Breast epithelium (tissue), 4 donors: ENCODE results near the gene CHMP1A. TPM values are rescaled to one million over a fixed set of nuclear protein-coding genes. Genes with fewer than 3 reads are reported as not detected.

Experiments
- DNase-seq, 2 donors: peaks; one replicate each; pipeline ENCODE4 v3.0.0-alpha.2; 2019; ENCODE audit warnings: low spot score in 2 of 2
- H3K27ac ChIP-seq, 2 donors: fragments of 200-600 bp; sonication (generic) in 1 of 2; one replicate each; pipeline ENCODE4 v1.5.1; 2016 to 2019; ENCODE audit warnings: mild to moderate bottlenecking in 1 of 2
- H3K27me3 ChIP-seq, 2 donors: fragments of 200-600 bp; sonication (generic) in 1 of 2; one replicate each; pipeline versions ENCODE4 v1.5.1 to v1.6.0; 2017 to 2019; ENCODE audit warnings: control low read depth in 1 of 2, mild to moderate bottlenecking in 1 of 2
- H3K36me3 ChIP-seq: fragments of 200-600 bp; one replicate; pipeline ENCODE4 v1.5.1; 2019
- H3K4me1 ChIP-seq, 2 donors: fragments of 200-600 bp; sonication (generic); one replicate each; pipeline ENCODE4 v1.5.1; 2016 to 2019; ENCODE audit warnings: control low read depth in 1 of 2
- H3K4me3 ChIP-seq, 3 donors: fragments of 200-600 bp; sonication (generic); 1 replicate in 2 of 3; 2 replicates in 1 of 3; pipeline ENCODE4 v1.5.1; 2016 to 2019; ENCODE audit warnings: mild to moderate bottlenecking in 3 of 3, moderate library complexity in 2 of 3
- H3K9me3 ChIP-seq, 2 donors: fragments of 200-600 bp; sonication (generic) in 1 of 2; one replicate each; pipeline ENCODE4 v1.5.1; 2016 to 2019; ENCODE audit warnings: control low read depth in 1 of 2
- CTCF ChIP-seq, 3 donors: fragments of 450-650 bp; IDR thresholded peaks; one replicate each; pipeline ENCODE4 v1.5.1; 2016 to 2017; ENCODE audit warnings: antibody characterized with exemption in 3 of 3, mild to moderate bottlenecking in 3 of 3, moderate library complexity in 3 of 3
- POLR2A ChIP-seq: fragments of 450-650 bp; IDR thresholded peaks from one replicate; pipeline ENCODE4 v1.6.1; 2016; ENCODE audit warnings: antibody characterized with exemption, mild to moderate bottlenecking, moderate library complexity
- POLR2AphosphoS5 ChIP-seq, 3 donors: sonication (generic); formaldehyde crosslinking; IDR thresholded peaks; one replicate each; pipeline ENCODE4 v1.6.1; 2017; ENCODE audit warnings: antibody characterized with exemption in 3 of 3
- intact Hi-C: fragments of 100-400 bp; cut with DNase I; formaldehyde crosslinking; loops from one replicate; pipeline ENCODE4 v1.15.1; 2023; ENCODE audit warnings: low total_unique reads
- total RNA-seq, 3 donors: library from RNA; depleted of rRNA; stranded (reverse); fragments of >200 nt; gene quantifications; one replicate each; pipeline ENCODE4 v1.1.0, GENCODE V29; 2016

CHMP1A gene
- total RNA-seq, 3 donors from 2014 or later: 67.5 to 100.0 (median 86.2) TPM

- H3K36me3 ChIP-seq: no peaks in the 10 kb centered on the region
- no peak for DNase-seq
- TF ChIP-seq POLR2AphosphoS5 (IDR thresholded peaks at IDR 0.05) (no peak), CTCF (IDR thresholded peaks at IDR 0.05) (no peak), POLR2A (no peak)
- H3K27ac ChIP-seq: no peak overlapping the region
- peaks cover 2 to 10% of the 10 kb centered on the region in 2 donors for H3K4me1 ChIP-seq
- no peaks in the 10 kb centered on the region for H3K9me3 ChIP-seq
- H3K27me3 ChIP-seq: no peaks in the 10 kb centered on the region
- no peak overlapping the region for H3K4me3 ChIP-seq
- intact Hi-C loops: no loop called here
These were observed 3.7 kb upstream of the CHMP1A start for GRCh38 chr16:89661215-89661614.

GRCh38 chr16:89660146-89660545, 2.6 kb upstream of the CHMP1A start:
- no peak for DNase-seq
- peaks cover 2 to 10% of the 10 kb centered on the region in 2 donors for H3K4me1 ChIP-seq
- no peaks in the 10 kb centered on the region for H3K9me3 ChIP-seq
- no peaks in the 10 kb centered on the region for H3K27me3 ChIP-seq
- intact Hi-C loops: no loop called here
- no peak overlapping the region for H3K4me3 ChIP-seq
- no peak for TF ChIP-seq CTCF (IDR thresholded peaks at IDR 0.05)
- no peak for TF ChIP-seq POLR2A
- TF ChIP-seq POLR2AphosphoS5 (IDR thresholded peaks at IDR 0.05): no peak
- no peaks in the 10 kb centered on the region for H3K36me3 ChIP-seq
- no peak overlapping the region for H3K27ac ChIP-seq

- no peak for TF ChIP-seq POLR2AphosphoS5 (IDR thresholded peaks at IDR 0.05)
- no peak for TF ChIP-seq CTCF (IDR thresholded peaks at IDR 0.05)
- no peak for TF ChIP-seq POLR2A
- DNase-seq: no peak
- H3K27me3 ChIP-seq: no peaks in the 10 kb centered on the region
- H3K27ac ChIP-seq: peak overlapping the region; percentile 83
- no peaks in the 10 kb centered on the region for H3K9me3 ChIP-seq
- no peaks in the 10 kb centered on the region for H3K36me3 ChIP-seq
- peak overlapping the region; percentile 95 to 100 (median 97) for H3K4me3 ChIP-seq
- peaks cover 2 to 10% of the 10 kb centered on the region in 2 donors for H3K4me1 ChIP-seq
- intact Hi-C loops: no loop called here
These were observed 842 bp upstream of the CHMP1A start for GRCh38 chr16:89658221-89658879.

GRCh38 chr16:89656435-89657121, 930 bp downstream of the CHMP1A start:
- Histone ChIP-seq H3K4me1 (peaks cover 2 to 10% of the 10 kb centered on the region in 2 donors), H3K27ac (peak overlapping the region; percentile 83), H3K9me3 (no peaks in the 10 kb centered on the region), H3K36me3 (no peaks in the 10 kb centered on the region), H3K4me3 (peak overlapping the region; percentile 95 to 100 (median 97)), H3K27me3 (no peaks in the 10 kb centered on the region)
- no peak for DNase-seq
- intact Hi-C loops: no loop called here
- TF ChIP-seq POLR2AphosphoS5 (IDR thresholded peaks at IDR 0.05) (no peak), CTCF (IDR thresholded peaks at IDR 0.05) (no peak), POLR2A (no peak)

GRCh38 chr16:89655062-89655643, 2.4 kb downstream of the CHMP1A start:
- H3K27me3 ChIP-seq: no peaks in the 10 kb centered on the region
- no peak overlapping the region for H3K4me3 ChIP-seq
- H3K27ac ChIP-seq: no peak overlapping the region
- no peaks in the 10 kb centered on the region for H3K36me3 ChIP-seq
- H3K9me3 ChIP-seq: no peaks in the 10 kb centered on the region
- TF ChIP-seq POLR2AphosphoS5 (IDR thresholded peaks at IDR 0.05) (no peak), CTCF (IDR thresholded peaks at IDR 0.05) (no peak), POLR2A (no peak)
- peaks cover 2 to 10% of the 10 kb centered on the region in 2 donors for H3K4me1 ChIP-seq
- intact Hi-C loops: no loop called here
- DNase-seq: no peak
